GM21390 (cell line): ENCODE measurements around the gene ITGB5.
"Not testable (repeated sequence)": the region's sequence is repeated elsewhere in the genome, so short reads cannot be mapped to it uniquely, and the experiment has no call there.

ENCODE experiments used
- ATAC-seq: cut with Tn5 transposase; IDR thresholded peaks from one replicate; pipeline ENCODE4 v1.9.1; 2021; ENCODE audit not compliant: unreplicated experiment

ITGB5 gene

GRCh38 chr3:124791142-124791541 lies 96.0 kb downstream of the ITGB5 start:
- no peak for ATAC-seq

GRCh38 chr3:124789103-124789502 lies 98.1 kb downstream of the ITGB5 start:
- ATAC-seq = not testable (repeated sequence)

GRCh38 chr3:124788254-124788745 lies 98.9 kb downstream of the ITGB5 start:
- ATAC-seq = no peak

DNA sequence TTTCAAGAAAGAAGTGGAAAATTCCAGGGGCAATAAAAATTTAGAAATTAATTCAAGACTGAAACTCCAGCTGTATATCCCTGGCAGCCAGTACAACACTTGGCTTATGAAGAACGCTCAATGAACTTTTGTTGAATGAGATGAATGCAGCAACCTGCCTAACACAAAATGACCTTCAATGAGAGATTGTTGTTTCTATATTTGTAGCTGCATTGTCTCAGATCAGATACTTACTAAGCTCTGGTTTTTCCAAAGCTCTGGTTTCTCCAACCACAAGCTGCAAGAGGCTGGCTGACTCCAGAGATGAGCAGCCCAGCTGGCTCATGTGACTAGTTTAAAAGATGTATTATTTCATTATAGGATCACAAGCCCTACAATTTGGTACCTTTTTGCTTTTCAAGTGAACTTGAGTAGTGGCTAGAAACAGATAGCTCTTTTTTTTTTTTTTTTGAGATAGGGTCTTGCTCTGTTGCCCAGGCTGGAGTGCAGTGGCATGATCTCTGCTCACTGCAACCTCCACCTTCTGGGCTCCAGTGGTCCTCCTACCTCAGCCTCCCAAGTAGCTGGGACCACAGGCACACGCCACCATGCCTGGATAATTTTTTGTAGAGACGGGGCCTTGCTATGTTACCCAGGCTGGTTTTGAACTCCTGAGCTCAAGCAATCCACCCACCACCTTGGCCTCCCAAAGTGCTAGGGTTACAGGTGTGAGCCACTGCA lies 99.5 kb downstream of the ITGB5 start:
- ATAC-seq = no peak

- ATAC-seq = no peak
Observed at GRCh38 chr3:124786511-124787241, 100.5 kb downstream of the ITGB5 start.

DNA sequence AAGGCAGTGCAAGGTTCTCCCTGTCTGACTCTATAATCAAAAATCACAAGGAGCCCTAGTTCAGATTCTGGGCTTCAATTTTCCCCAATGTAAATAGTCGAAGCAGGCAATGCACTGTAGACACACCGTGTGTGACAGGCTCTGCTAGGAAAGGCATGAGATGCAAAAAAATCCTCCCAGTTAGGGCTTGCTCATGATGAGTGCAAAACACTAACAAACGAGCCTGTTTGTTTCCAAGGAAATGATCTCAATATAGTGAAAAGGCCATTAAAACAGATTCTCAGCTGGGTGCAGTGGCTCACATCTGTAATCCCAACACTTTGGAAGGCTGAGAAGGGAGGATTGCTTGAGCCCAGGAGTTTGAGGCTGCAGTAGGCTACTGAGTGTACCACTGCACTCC lies 101.2 kb downstream of the ITGB5 start:
- ATAC-seq = no peak

DNA sequence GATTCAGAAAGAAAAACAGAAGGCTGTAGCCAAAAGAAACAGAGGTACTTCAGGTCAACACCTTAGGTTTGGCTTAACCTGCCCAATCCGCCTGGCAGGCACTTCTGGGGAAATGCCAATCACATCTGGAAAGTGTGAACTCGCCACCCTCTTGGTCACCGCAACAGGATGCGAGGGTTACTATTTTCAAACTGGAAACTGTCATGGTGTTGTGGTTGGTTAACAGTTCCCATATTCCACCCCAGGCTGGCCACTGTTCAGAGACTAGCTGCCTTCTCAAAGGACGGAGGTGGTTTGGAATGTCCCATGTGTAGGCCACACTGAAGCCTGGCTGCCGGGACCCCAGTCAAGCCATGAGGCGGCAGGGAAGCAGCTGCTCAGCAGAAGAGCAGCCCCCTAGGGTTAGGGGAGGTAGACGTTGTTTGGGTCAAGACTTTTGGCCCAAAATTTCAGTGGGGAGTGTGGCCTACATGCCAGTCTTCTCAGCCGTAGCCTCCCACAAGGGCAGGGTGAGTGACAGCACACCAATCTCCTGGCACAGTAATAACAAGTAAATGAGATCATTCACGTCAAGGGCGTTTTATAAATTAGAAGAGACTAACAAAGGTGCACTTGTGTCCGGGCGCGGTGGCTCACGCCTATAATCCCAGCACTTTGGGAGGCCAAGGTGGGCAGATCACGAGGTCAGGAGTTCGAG lies 102.3 kb downstream of the ITGB5 start:
- ATAC-seq = peak; percentile 68

DNA sequence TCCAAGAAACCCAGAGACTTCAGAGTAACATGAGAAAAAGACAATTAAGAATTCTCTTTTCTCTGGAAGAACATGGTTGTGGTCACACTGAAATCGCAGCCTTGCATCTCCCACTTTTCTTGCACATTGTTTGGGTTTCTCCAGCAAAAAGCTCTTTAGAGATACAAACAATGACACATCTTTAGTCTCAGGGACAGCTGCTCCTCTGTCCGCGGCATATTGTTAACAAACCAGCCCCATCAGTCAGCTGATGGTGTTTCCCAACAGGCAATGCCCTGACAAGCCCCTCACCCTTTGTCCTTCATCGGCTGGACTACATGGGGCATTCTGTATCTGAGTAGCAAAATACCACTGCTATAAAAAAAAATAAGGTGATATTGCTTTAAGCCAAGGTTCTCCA lies 103.5 kb downstream of the ITGB5 start:
- no peak for ATAC-seq

DNA sequence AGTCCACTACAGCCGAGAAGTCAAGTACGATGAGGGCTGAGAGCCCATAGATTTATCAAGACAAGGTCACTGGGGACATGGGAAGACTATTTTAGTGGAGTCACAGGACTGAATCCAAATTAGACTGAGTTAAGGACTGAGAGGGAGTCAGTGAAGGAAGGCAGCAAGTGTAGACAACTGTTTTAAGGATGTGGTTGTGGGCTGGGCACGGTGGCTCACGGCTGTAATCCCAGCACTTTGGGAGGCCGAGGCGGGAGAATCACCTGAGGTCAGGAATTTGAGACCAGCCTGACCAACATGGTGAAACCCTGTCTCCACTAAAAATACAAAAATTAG lies 104.8 kb downstream of the ITGB5 start:
- ATAC-seq = not testable (repeated sequence)

DNA sequence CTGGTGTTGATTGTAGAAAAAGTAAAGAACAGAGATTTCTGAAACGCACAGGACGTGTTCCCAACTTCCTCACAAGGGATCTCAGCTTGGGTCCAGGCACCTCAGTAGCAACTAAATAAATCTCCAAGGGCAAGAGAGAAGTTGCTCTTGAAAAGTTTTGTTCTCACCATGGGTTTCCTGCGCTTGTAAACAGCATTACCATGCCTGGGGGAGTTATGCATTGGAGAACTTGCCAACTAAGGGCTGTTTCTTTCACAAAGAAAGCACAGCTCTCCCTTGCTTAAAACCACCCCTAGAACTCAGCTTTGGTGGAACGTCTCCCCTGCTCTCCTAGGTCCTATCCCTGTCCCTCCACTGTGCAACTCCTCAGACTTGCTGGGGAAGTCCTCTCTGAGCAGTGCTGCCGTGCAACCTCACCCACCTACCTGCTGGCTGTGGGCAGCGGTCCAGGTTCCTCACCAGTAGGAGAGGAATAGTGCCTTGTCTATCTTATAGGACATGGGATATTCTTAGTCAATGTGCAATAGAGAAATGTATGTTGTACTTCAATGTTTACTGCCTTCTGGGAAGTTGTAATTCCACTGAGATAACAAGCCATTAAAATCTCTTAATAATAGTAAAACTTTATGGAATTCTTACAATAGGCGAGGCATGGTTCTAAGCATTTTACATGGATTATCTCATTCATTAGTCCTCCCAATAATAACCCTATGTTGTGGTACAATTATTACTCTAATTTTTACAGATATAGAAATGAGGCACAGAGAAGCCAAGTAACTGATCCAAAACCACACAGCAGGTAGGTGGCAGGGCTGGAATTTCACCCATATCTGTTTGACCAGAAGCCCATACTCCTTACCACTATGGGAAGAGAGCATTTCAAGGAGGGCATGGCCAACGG lies 105.4 kb downstream of the ITGB5 start:
- no peak for ATAC-seq

DNA sequence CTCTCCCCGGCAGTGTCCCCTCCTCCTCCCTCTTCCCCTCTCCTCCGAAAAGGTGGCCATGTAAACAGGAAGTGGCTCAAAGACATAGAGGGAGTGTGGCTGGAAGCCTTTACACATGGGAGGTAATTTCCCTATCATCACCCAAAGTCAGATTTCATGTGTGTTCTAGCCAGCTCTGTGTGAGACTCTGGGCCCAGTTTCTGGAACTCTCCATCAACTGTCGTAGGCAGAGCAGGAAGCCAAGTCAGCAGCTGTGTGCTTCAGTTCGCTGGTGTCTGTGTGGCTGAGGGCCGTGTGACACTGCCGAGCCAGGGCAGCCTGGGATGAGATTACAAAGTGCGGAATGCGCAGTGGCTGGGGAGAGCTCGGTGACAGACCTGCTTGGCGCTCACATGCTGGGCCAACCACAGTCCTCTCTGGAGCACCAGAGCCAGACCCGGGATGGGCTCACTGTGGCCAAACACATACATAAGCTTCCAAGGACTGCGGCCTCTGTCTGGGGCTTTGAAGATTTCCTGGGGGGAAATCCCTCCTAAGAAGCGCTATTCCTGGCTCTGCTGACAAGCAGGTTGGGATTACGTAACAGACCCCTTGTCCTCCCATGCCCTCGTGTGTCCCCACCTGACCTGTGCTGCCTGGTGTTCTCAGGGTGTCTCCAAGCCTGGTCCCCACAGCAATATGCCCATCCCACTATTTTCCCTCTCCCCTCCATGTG lies 106.2 kb downstream of the ITGB5 start:
- ATAC-seq = no peak

GRCh38 chr3:124780356-124780755 lies 106.8 kb downstream of the ITGB5 start:
- no peak for ATAC-seq

- ATAC-seq = no peak
Observed at GRCh38 chr3:124779751-124780191, 107.4 kb downstream of the ITGB5 start.

DNA sequence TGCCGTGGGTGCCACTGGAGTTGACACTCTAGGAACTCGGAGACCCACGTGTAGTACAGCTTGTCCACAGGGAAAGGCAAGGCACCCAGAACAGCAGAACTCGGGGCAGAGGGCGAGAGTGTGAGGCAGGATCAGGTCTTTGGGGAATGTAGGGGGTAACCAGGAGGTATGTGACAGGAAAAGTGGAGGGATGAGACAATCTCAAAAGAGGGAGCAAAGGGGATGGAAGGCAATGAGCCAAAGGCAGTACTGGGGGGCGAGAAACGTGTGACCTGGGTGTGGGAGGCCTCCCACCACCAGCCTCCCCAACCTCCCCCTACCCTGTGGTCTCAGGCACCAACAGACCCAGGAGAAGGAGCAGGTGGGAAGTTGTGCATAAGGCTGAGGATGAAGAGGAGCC lies 108.0 kb downstream of the ITGB5 start:
- no peak for ATAC-seq

GRCh38 chr3:124777762-124778470 lies 109.2 kb downstream of the ITGB5 start:
- ATAC-seq = no peak

- ATAC-seq = no peak
Observed at GRCh38 chr3:124776856-124777255, 110.3 kb downstream of the ITGB5 start.

DNA sequence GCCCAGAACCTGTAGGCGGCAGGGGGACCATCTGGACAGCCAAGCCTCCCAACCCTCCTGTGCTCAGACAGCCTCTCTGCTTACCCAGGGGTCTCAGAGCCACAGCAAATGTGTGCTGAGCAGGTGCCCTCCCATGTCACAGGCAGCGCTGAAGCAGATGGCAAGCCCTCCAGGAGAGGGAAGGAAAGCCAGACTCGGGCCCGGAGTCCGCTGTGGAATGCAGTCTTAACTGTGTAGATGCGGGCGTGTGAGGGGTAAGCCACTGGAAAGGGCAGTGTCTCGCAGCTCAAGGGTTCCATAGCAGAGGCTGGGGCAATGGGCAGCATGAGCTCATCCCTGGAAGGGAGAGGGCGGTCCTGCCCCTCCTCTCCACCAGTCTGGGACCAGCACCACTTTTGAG lies 111.3 kb downstream of the ITGB5 start:
- no peak for ATAC-seq

DNA sequence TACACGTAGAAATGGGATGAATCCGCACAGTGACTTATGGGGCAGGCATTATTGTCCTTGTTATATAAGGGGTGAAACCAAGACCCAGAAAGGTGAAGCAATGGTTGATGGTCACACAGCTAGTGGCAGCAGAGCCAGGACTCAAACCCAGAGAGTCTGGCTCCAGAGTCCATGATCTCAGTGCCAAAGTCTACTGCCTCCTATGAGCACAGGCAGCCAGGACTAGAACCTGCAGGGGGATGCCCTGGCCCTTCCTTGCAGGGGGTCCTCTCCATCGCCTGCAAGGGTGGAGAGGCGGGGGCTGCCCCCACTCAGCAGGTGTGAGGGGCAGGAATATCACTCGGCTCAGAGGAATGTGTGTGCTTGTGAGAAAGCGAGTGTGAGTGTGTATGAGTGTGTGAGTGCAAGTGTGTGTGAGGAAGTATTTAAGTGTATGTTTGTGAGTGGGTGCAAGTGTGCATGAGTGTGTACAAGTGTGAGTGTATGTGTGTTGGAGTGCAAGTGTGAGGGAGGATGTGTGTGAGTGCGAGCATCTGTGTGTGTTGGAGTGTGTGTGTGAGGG lies 112.2 kb downstream of the ITGB5 start:
- ATAC-seq = no peak

- ATAC-seq = no peak
Observed at GRCh38 chr3:124774327-124774718, 112.8 kb downstream of the ITGB5 start.
